HG03571 (cell line): ENCODE results near the gene TIFAB.

Experiments
- ATAC-seq: cut with Tn5 transposase; IDR thresholded peaks from one replicate; pipeline ENCODE4 v1.9.1; 2021; ENCODE audit not compliant: unreplicated experiment

TIFAB gene

GRCh38 chr5:135444360-135444759 lies 7.8 kb downstream of the TIFAB start:
- no peak for ATAC-seq

GRCh38 chr5:135443161-135443960 lies 8.8 kb downstream of the TIFAB start:
- ATAC-seq: no peak

GRCh38 chr5:135442431-135443160 lies 9.6 kb downstream of the TIFAB start:
- ATAC-seq: no peak

GRCh38 chr5:135441919-135442318 lies 10.2 kb downstream of the TIFAB start:
- ATAC-seq: no peak

- no peak for ATAC-seq
Observed at GRCh38 chr5:135441350-135441831, 10.8 kb downstream of the TIFAB start.

- no peak for ATAC-seq
Observed at GRCh38 chr5:135440916-135441315, 11.2 kb downstream of the TIFAB start.

GRCh38 chr5:135439231-135440205 lies 12.6 kb downstream of the TIFAB start:
- ATAC-seq: no peak

- ATAC-seq: no peak
Observed at GRCh38 chr5:135438636-135439221, 13.4 kb downstream of the TIFAB start.

GRCh38 chr5:135437796-135438560 lies 14.2 kb downstream of the TIFAB start:
- no peak for ATAC-seq

GRCh38 chr5:135437422-135437795 lies 14.7 kb downstream of the TIFAB start:
- no peak for ATAC-seq

GRCh38 chr5:135436951-135437418 lies 15.2 kb downstream of the TIFAB start:
- no peak for ATAC-seq

- no peak for ATAC-seq
Observed at GRCh38 chr5:135435467-135436330, 16.5 kb downstream of the TIFAB start.

GRCh38 chr5:135434591-135435466 lies 17.3 kb downstream of the TIFAB start:
- no peak for ATAC-seq

GRCh38 chr5:135433681-135434426 lies 18.3 kb downstream of the TIFAB start:
- no peak for ATAC-seq

GRCh38 chr5:135432113-135432512 lies 20.0 kb downstream of the TIFAB start:
- ATAC-seq: no peak

- no peak for ATAC-seq
Observed at GRCh38 chr5:135430135-135430437, 22.1 kb downstream of the TIFAB start.
